ENCODE data around the gene GSTM3.

Gene GSTM3

GRCh38 chr1:109782514-109782913 is 41.7 kb upstream of the GSTM3 start:
- TF ChIP-seq GATA2 (IDR thresholded peaks at IDR 0.05; ENCODE audit: low read depth, low read length) = no peak
- no peak for TF ChIP-seq GATA3 (IDR thresholded peaks at IDR 0.05; ENCODE audit: low read depth, low read length)

- TF ChIP-seq GATA2 (IDR thresholded peaks at IDR 0.05; ENCODE audit: low read depth, low read length) (no peak), GATA3 (IDR thresholded peaks at IDR 0.05; ENCODE audit: low read depth, low read length) (no peak)
These were observed 41.0 kb upstream of the GSTM3 start for GRCh38 chr1:109781806-109782205.

GRCh38 chr1:109780982-109781381 is 40.1 kb upstream of the GSTM3 start:
- TF ChIP-seq GATA2 (IDR thresholded peaks at IDR 0.05; ENCODE audit: low read depth, low read length) = no peak
- TF ChIP-seq GATA3 (IDR thresholded peaks at IDR 0.05; ENCODE audit: low read depth, low read length) = no peak

GRCh38 chr1:109777980-109778625 is 37.3 kb upstream of the GSTM3 start:
- TF ChIP-seq GATA2 (IDR thresholded peaks at IDR 0.05; ENCODE audit: low read depth, low read length) = no peak
- no peak for TF ChIP-seq GATA3 (IDR thresholded peaks at IDR 0.05; ENCODE audit: low read depth, low read length)

- TF ChIP-seq GATA2 (IDR thresholded peaks at IDR 0.05; ENCODE audit: low read depth, low read length) = no peak
- no peak for TF ChIP-seq GATA3 (IDR thresholded peaks at IDR 0.05; ENCODE audit: low read depth, low read length)
These were observed 36.6 kb upstream of the GSTM3 start for GRCh38 chr1:109777436-109777835.

- no peak for TF ChIP-seq GATA2 (IDR thresholded peaks at IDR 0.05; ENCODE audit: low read depth, low read length)
- no peak for TF ChIP-seq GATA3 (IDR thresholded peaks at IDR 0.05; ENCODE audit: low read depth, low read length)
These were observed 36.1 kb upstream of the GSTM3 start for GRCh38 chr1:109776911-109777310.

GRCh38 chr1:109776206-109776835 is 35.5 kb upstream of the GSTM3 start:
- TF ChIP-seq GATA2 (IDR thresholded peaks at IDR 0.05; ENCODE audit: low read depth, low read length) (no peak), GATA3 (IDR thresholded peaks at IDR 0.05; ENCODE audit: low read depth, low read length) (no peak)

- TF ChIP-seq GATA2 (IDR thresholded peaks at IDR 0.05; ENCODE audit: low read depth, low read length) = no peak
- no peak for TF ChIP-seq GATA3 (IDR thresholded peaks at IDR 0.05; ENCODE audit: low read depth, low read length)
These were observed 34.6 kb upstream of the GSTM3 start for GRCh38 chr1:109775398-109775797.

GRCh38 chr1:109773900-109774485 is 33.2 kb upstream of the GSTM3 start:
- TF ChIP-seq GATA3 (IDR thresholded peaks at IDR 0.05; ENCODE audit: low read depth, low read length) (no peak), GATA2 (IDR thresholded peaks at IDR 0.05; ENCODE audit: low read depth, low read length) (no peak)

GRCh38 chr1:109773203-109773899 is 32.5 kb upstream of the GSTM3 start:
- TF ChIP-seq GATA3 (IDR thresholded peaks at IDR 0.05; ENCODE audit: low read depth, low read length) = no peak
- TF ChIP-seq GATA2 (IDR thresholded peaks at IDR 0.05; ENCODE audit: low read depth, low read length) = no peak

- TF ChIP-seq GATA2 (IDR thresholded peaks at IDR 0.05; ENCODE audit: low read depth, low read length) (no peak), GATA3 (IDR thresholded peaks at IDR 0.05; ENCODE audit: low read depth, low read length) (no peak)
These were observed 31.9 kb upstream of the GSTM3 start for GRCh38 chr1:109772658-109773202.

GRCh38 chr1:109771712-109772657 is 31.1 kb upstream of the GSTM3 start:
- no peak for TF ChIP-seq GATA2 (IDR thresholded peaks at IDR 0.05; ENCODE audit: low read depth, low read length)
- TF ChIP-seq GATA3 (IDR thresholded peaks at IDR 0.05; ENCODE audit: low read depth, low read length) = no peak
